ENCODE measurements around the gene LYSMD3.

DNA sequence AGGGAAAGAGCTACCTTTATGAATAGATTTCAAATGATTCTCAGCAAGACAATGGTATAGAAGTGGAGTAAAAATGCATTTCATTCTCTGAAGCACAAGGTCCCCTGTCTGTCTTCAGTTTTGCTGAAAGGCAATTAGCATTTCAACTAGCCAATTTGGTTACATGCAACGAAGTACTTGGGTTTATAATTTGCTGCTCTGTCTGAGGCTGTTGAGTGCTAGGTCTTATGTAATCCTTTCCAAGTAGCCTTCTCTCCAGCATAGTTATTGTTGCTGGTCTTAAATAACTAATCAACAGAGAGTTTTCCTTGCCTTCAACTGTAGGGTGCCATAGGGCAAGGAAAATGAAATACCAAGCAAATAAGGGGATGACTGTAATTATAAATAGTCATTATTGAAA lies 33.7 kb upstream of the LYSMD3 start:
- TF ChIP-seq, protein P1, sequence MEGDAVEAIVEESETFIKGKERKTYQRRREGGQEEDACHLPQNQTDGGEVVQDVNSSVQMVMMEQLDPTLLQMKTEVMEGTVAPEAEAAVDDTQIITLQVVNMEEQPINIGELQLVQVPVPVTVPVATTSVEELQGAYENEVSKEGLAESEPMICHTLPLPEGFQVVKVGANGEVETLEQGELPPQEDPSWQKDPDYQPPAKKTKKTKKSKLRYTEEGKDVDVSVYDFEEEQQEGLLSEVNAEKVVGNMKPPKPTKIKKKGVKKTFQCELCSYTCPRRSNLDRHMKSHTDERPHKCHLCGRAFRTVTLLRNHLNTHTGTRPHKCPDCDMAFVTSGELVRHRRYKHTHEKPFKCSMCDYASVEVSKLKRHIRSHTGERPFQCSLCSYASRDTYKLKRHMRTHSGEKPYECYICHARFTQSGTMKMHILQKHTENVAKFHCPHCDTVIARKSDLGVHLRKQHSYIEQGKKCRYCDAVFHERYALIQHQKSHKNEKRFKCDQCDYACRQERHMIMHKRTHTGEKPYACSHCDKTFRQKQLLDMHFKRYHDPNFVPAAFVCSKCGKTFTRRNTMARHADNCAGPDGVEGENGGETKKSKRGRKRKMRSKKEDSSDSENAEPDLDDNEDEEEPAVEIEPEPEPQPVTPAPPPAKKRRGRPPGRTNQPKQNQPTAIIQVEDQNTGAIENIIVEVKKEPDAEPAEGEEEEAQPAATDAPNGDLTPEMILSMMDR (IDR thresholded peaks at IDR 0.05): no peak
- no peak for TF ChIP-seq POLR2A (IDR thresholded peaks at IDR 0.05)

All from Peyer's patch (tissue), 4 donors.